ENCODE measurements around the gene ANKUB1.
"Not testable (repeated sequence)": the region's sequence is repeated elsewhere in the genome, so short reads cannot be mapped to it uniquely, and the experiment has no call there.

The ANKUB1 gene, protein sequence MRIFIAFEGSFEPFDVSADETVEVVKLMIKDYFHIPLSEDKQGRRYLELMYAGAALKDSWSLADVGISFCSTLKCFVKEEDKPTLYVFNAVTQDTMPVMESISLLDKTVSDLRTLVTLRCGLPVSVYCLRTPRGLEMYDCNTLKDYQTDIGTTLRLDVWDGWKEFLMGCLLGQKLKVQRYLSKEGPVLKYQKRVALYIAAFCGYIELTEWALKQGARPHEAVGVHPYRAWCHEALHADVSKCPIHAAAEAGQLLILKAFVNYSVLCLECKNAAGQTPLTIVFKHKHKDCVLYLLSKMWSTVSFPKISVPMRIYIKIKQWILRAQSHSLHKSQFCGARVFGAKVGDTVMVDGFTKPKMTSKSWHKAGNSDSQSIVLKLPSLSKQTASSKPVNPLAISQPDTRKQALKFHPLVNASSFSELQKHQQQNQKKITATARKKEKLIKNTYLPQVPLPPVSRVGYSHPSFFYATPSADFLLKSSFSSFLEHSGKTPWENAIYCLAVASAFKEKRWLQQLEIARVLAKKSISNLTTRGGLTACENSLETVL

DNA sequence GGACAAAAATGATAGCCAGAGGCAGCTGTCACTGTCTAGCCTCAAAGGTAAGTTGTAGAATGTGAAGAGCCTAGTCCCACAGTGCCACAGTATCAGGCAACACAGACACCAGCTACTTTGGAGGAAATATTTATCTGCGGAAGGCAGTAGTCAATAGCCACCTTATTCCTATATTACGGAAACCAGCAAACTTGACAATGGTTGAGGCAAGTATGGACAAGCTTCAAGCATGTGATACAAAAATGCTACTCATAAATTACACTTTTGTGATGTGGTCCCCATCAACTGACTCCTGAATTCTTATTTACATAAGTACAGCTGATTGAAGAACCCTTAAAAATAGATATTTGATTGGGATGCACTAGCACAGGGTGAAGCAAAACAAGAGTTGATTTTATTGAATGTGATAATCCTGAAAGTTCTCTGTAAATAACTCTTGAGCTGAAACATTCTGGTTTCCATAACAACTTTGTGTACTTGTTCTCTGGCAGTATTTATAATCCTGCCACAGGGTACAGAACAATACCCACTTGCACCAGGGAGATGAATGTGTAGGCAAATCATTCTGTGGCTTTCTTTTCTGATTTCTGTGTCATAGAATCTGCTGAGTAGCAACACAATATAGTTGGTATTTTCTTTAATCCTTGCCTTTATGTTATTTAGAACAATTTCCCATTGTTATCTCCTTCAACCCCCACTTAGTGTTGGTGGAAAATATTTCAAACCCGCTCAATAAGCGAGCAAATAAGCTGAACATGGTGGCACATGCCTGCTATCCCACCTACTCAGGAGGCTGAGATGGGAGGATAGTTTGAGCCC lies at the start of gene ANKUB1:
ANKUB1 (minus strand) TSS at position 103 of the 819 bp plus-strand sequence. CDS start 188 bp downstream, outside the sequence.
- no peak for DNase-seq

DNA sequence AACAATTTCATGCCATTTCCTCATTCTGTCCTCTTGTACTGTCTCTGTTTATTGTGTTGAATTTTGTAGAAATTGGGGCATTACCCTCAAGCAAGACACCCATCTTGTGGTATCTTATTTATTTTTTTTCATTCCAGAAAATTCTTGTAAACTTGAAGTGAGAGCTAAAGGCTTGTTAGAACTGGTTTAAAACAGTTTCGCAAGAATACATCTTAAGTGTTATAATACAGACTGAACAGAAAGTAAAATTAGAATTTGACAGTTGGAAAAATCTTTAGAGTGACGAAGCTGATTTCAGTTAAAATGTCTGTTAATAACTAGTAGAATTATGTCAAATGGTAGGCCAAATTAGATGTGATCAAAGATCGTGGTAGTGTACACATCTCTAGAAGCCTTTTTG lies 47.5 kb upstream of the ANKUB1 start:
- DNase-seq = no peak

DNA sequence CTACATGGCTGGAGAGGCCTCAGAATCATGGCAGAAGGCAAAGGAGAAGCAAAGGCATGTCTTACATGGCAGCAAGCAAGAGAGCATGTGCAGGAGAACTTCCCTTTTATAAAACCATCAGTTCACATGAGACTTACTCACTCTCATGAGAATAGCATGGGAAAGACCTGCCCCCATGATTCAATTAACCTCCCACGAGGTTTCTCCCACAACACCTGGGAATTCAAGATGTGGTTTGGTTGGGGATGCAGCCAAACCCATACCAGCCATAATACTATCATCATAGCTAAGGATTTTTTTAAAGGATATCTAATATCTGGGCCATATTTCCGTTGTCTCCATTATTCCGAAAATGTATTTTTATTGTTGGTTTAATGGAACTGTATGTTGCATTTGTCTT lies 47.1 kb upstream of the ANKUB1 start:
- not testable (repeated sequence) for DNase-seq

DNA sequence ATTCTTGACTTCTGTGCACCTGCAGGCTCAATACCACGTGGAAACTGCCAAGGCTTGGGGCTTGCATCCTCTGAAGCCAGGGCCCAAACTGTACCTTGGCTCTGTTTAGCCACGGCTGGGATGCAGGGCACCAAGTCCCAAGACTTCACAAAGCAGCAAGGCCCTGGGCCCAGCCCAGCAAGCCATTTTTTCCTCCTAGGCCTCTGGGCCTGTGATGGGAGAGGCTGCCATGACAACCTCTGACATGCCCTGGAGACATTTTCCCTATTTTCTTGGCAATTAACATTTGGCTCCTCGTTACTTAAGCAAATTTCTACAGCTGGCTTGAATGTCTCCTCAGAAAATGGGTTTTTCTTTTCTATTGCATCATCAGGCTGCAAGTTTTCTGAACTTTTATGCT lies 46.1 kb upstream of the ANKUB1 start:
- not testable (repeated sequence) for DNase-seq

DNA sequence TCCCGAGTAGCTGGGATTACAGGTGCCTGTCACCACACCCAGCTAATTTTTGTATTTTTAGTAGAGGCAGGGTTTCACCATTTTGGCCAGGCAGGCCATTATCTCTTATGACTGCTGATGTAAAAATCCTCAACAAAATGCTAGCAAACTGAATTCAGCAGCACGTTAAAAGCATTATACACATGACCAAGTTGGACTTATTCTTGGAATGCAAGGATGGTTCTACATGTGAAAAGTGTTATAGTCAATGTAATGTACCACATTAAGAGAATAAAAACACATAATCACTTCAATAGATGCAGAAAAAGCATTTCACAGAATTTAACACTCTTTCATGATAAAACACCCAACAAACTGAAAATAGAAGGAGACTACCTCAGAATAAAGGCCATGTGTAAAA lies 40.9 kb upstream of the ANKUB1 start:
- DNase-seq = no peak

DNA sequence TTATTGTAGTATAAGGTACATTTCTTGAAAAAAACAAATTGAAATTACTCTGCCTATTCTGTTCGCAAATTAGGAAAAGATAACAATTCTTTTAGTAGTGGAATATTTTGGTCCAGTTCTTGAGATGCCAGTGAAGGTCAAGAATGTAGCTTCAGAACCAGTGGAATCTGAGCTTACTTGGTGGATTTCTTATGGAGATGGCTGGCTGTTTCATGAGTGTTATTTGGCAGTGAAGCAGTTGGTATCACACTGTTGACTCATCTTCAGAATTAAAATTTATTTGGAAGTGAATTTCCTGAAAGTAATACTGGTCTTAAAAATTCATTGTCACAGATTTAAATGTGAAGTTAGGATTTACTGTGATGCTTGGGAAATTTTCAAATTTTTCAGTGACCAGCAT lies 39.7 kb upstream of the ANKUB1 start:
- no peak for DNase-seq

DNA sequence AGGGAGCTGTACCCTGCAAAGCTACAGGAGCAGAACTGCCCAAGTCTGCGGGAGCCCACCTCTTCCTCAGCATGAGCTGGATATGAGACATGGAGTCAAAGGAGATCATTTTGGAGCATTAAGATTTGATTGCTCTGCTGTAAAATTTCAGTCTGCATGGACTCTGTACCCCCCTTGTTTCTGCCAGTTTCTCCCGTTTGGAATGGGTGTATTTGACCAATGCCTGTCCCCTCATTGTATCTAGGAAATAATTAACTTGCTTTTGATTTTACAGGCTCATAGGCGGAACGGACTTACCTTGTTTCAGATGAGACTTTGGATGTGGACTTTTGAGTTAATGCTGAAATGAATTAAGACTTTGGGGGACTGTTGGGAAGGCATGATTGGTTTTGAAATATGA lies 39.0 kb upstream of the ANKUB1 start:
- DNase-seq = no peak

DNA sequence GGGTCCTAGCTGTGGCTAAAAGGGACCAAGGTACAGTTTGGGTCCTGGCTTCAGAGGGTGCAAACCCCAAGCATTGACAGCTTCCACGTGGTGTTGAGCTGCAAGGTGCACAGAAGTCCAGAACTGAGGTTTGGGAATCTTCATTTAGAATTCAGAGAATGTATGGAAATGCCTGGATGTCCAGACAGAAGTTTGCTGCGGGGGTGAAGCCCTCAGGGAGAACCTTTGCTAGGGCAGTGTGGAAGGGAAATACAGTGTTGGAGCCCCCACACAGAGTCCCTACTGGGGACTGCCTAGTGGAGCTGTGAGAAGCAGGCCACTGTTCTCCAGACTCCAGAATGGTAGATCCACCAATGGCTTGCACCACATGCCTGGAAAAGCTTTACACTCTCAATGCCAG lies 38.5 kb upstream of the ANKUB1 start:
- DNase-seq = no peak

DNA sequence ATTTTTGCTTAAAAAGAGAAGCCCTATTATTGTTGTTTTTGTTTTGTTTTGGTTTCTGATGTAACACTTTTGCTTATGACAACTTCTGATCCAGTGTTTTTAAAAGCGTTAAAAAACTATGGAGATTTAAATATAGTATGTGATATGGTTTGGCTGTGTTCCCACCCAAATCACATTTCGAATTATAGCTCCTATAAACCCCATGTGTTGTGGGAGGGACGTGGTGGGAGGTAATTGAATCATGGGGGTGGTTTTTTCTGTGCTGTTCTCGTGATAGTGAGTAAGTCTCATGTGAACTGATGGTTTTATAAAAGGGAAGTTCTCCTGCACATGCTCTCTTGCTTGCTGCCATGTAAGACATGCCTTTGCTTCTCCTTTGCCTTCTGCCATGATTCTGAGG lies 37.3 kb upstream of the ANKUB1 start:
- DNase-seq = not testable (repeated sequence)

DNA sequence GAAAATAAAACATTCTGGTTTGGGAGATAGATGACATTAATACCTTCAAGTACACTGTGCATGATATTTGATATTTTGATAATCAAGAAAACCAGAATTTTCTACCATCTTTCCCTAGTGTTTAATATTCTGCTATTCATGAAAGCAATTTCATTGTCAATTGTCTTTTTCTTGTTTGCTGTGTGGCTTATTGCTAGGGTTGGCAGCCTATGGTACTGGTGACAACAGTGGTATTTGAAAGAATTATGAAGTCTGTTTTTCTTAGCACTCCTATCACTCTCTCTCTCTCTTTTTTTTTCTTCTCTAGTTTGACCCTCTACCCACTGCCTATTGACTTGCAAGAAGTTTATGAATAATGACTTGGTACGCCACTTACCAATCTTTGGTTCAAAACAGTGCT lies 36.0 kb upstream of the ANKUB1 start:
- DNase-seq = no peak

DNA sequence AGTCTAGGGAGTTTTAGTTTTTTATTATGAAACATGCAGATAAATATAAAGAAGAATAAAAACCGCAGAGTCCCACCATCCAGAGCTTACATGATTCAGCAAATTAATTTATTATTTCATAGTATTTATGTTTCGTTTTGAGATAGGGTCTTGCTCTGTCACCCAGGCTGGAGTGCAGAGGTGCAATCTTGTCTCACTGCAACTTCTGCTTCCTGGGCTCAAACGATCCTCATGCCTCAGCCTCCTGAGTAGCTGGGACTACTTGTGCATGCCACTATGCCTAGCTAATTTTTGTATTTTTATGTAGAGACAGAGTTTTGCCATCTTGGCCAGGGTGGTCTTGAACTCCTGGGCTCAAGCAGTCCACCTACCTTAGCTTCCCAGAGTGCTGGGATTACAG lies 34.3 kb upstream of the ANKUB1 start:
- no peak for DNase-seq

DNA sequence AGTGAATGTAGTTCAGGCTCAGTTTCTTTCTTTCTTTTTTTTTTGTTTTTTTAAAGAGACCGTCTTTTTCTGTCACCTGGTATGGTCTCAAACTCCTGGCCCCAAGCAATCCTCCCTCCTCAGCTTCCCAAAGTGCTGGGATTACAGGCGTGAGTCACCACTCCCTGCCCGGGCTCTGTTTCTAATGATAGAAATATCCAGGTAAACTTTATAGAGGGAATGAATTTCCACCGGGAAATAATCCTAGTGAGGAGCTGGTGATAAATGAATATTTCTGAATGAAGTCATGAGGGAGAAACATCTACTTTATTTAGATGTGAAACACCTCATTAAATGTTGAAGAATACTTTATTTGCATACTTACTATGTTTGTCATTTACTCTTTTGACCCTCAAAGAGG lies 27.8 kb upstream of the ANKUB1 start:
- no peak for DNase-seq

DNA sequence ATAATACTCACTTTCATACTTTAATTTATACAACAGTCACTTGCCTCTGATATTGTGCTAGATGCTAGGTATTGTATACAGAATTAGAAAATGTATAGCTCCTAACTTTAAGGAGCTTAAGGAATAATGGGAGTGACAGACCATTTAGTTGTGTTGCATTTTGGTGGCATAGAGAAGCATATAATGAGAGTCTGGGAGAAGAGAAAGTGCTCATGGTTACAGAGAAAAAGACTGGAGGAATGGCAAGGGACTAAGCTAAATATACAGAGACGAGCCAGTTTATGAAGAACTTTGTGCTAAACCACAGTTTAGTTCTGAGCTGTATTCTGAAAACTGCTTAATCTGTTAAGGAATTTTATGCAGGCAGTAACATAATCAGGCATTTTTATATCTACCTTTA lies 27.1 kb upstream of the ANKUB1 start:
- no peak for DNase-seq

DNA sequence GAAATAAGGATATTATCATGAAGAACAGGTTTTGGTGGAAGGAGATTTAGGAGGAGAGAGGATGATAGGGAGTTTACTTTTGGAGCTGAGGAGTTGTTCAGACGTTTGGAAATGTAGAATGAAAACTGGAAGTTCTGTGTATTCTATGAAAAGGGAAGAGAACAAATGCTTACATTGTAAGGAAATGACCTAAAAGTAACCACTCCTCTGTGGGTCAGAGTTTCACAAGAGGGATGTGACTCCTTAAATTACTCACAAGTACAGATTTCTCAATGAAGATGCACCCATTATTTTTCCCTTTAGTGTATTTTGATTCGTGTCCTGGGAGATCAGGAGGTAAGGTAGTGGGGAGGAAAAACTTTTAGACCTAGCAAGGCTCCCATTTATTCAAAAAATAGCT lies 24.6 kb upstream of the ANKUB1 start:
- DNase-seq = no peak

DNA sequence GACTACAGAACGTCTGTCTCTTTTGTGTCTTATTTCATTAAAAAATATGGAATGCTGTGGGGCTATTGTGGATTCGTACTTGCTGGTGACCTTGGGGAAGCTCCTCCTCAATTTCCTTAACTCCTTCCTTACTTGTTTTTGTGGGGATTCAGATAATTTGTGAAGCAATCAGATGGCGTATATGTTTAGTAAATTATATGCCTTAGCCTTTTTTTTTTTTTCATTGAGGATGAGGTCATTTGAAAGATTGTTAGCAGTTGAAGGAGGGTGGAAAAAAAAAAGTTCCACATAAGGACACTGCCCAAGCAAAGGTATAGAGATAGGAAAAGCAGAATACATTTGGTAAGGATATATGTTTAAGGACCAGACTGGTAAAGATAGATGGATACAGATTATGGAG lies 24.0 kb upstream of the ANKUB1 start:
- no peak for DNase-seq

DNA sequence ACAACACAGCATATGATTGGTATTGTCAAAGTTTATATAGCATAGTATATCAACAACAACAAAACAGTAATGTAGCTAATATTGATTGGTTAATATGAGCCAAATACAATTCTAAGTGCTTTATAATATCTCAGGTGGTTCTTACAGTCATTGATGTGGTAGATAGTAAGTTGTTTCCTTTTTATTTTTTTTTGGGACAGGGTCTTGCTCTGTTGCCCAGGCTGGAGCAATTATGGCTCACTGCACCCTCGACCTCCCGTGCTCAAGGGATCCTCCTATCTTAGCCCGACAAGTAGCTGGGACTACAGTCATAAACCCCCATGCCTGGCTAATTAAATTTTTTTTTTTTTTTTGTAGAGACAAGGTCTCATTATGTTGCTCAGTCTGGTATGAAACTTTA lies 23.4 kb upstream of the ANKUB1 start:
- no peak for DNase-seq

DNA sequence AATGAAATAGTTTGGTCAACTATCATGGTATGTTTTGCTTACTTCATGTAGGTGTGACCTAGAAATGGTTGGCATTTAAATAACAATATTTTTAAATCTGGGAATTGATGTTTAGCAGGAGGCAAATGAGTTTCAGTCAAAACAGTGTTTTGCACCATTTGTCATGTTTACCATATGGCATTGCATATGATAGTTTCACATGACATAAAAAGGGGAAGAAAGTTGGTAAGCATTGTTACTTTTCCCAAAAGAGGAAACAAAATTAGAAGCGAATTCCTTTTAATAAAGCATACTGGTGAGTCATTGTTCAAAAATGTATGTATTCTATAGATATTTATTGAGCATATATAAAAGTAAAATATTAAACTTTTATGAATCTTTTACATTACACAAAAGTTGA lies 23.0 kb upstream of the ANKUB1 start:
- no peak for DNase-seq

DNA sequence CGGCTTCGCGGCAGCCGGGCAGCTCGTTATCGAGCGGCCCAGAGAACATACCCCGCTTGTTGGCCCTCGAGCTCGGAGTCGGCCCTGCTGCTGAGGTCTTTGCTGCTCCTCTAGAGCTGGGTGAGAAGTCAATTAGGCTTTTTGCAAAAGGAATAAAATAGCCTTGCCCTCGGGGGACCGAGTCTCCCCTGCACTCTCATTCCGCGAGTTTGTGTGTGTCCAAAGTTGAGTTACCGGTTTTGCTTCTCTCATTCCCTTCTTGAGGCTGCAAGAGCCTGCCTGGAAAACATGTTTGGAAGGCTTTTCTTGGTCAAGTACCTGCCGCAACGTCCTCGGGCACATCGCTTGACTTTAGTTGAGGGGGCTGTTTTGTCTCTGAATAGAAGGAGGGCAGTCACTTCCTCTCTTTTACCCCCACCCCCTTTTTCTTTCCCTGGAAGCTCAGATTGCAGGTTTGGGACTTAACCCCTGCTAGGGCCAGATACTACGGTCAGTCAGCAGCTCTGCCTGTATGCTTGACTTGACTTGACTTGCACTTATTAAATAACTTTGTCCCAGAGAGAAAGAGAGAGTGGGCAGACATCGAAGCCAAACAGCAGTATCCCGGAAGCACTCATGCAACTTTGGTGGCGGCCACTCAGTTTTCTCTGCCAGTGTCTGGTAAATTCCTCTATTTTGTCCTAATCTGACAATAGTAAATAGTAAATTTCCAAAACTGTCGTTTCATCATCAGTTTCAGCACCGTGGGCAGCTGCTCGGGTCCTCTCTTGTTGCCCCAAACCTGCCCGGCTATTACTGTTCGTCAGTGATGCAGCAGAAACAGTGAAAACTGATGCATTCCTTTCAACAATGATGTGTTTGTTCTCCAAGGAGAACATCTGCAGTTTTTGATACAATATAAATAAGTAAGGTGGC lies 21.3 kb upstream of the ANKUB1 start:
- peak; percentile 18 for DNase-seq

DNA sequence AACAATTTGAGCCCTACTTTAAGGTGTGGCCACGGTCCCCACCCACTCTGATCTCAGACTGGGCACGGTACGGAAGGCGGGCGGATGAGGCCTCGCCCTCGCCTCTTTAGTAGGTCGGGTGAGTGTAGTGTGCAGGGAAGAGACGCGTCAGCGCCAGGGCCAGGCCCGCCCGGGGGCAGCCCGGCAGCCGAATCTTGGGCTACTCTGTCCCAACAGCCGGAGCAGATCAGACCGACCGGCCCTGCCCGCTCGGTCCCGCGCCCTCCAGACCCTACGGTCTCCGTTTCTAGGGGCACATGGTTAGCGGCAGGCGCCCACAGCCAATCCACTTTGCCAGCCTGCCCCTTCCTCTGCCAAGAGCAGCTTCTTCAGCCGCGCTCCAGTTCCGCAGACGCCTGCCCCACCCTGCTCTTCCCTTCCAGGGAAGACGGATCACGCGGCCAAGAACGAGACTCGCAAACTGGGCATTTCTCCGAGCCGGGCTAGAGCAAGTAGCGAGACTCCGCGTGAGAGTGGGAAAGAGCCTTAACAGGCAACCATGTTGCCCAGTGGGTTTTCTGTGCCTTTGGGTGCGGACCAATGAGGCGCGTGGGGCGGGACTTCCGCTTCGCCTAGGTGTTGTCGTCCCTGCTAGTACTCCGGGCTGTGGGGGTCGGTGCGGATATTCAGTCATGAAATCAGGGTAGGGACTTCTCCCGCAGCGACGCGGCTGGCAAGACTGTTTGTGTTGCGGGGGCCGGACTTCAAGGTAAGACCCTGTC lies 20.4 kb upstream of the ANKUB1 start, which contains the start of gene RNF13:
RNF13 (plus strand) TSS at position 610 of the 761 bp plus-strand sequence. CDS start 32,812 bp downstream, outside the sequence.
- DNase-seq = peak; percentile 74

DNA sequence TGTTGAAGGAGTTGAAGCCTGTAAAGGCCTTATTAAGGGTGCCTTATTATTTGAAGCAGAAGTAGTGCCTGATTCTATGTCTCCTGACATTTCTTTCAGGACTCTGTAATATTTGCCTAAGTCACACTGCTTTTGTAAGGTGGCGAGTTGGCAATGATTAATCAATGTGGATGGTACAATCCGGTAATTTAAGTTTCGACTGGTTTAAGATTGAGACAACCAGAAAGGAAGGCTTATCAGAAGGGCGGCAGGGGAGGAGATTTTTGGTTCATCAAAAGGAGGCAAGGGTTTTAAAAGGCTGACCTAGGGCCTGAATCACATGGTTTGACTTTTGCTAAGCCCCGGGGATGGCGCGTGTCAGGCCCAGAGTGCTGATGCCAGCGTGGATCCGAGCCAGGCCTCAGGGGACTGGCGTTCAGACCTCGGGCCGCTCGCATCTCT lies 19.8 kb upstream of the ANKUB1 start:
- DNase-seq = no peak

DNA sequence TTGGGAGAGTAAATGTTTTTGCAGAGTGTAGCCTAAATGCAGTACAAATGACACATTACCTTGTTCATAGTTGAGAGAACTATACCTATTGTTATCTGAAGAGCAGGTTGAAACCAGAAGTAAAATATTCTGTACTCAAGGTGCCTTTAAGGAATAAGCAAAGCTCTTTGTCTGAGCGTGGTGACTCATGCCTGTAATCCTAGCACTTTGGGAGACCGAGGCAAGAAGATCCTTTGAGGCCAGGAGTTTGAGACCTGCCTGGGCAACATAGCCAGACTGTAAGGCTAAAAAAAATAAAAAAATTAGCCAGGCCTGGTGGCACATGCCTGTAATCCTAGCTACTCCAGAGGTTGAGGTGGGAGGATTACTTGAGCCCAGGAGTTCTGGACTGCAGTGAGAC lies 18.5 kb upstream of the ANKUB1 start:
- no peak for DNase-seq

DNA sequence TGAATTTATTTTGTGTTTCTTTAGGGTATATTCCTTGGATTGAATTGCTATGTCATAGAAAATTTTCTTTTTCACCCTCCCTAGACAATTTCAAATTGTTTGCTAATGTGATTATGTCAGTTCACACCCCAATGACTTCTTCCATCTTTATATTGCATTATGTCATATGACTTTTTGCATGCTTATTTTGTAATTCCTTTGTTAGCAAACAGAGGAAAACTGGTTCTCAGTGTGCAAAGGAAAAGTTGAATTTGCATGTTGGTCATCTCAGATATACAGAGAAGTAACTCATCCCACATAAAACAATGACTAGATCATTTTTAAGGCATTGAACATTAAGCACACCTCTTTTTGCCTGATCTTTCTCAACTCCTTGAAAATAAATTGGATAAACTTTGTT lies 17.3 kb upstream of the ANKUB1 start:
- no peak for DNase-seq
